Kidney tubule cell (primary cell): ENCODE results near the gene FGF6.
A peak's percentile ranks its signal among the peaks of the same experiment; 100 is the strongest.

Experiments used
- DNase-seq: peaks from one replicate; pipeline ENCODE4 v3.0.0-alpha.2; 2018; ENCODE audit warnings: low spot score

Gene FGF6

GRCh38 chr12:4447151-4447550 lies 1.5 kb upstream of the FGF6 start:
- DNase-seq, result no peak

DNA sequence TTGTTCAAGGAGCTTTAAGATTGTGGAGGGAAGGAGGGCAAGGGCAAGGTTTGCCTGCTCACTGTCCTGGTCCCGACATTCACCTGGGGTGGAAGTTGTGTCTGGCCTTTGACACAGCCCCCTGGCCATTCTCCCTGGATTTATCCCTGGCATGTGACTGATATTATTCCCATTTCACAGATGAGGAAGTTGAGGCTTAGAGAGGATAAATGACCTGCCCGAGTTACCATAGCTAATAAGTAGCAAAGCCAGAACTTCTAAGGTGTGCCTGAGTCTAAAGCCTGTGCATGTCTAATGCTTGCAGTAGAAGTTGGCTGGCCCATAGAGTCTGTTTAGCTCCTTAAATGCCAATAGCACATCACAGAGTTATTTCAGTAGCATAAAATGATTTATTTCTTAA lies 720 bp upstream of the FGF6 start:
- no peak for DNase-seq

- no peak for DNase-seq
These were observed 1.6 kb downstream of the FGF6 start for GRCh38 chr12:4444031-4444430.

DNA sequence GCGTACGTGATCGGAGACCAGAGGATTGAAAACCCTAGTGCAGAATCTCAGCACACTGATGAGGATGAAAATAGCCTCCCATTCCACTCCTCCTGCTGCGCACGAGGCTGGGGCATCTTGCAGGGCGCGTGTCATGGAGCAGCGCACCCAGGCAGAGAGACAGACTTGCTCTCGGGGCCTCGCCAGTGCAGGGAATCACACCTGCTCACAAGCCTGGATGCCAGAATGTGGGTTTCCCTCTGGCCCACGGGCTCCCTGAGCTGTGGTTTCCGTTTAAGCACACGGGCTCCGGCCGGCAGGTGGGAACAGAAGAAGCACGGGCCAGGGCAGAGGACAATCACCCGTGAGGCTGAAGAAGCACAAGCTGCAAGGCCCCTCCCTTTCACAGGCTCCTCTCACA lies 2.0 kb downstream of the FGF6 start:
- no peak for DNase-seq

- no peak for DNase-seq
These were observed 4.0 kb downstream of the FGF6 start for GRCh38 chr12:4441355-4442335.

DNA sequence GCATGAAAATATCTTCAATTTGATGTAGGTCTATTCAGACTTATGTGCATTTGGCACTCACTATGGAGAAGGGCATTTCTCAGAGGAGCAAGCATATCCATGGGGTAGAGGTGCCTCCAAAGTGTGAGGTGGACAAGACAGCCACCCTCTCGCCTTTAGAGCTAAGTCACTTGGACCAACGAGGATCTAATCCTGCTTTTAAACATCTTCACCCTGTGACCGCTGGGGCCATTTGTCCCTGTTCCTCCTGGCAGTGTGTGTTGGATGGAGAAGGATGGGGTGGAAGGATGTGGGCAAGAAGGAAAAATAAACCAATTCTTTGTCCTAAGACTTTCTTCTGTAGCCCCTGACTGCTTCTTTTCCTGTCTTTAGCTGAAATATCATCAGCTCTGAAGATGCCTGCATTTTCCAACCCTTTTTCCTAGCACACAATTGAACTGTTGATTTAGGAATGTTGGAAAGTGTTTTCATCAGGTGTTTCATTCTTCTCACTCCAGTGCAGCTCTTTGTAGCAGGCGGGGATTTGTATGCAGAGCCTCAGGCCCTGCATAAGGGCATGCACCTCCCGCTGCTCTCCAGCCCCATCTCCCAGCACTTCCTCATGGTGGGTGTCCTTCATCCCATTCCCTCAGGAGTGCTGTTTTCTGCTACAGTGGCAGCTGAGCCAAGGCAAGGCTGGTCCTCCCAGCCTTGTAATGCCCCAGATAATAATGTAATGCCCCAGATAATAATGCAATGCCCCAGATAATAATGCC lies 5.3 kb downstream of the FGF6 start:
- DNase-seq, result no peak

- no peak for DNase-seq
These were observed 5.9 kb downstream of the FGF6 start for GRCh38 chr12:4439736-4440135.

DNA sequence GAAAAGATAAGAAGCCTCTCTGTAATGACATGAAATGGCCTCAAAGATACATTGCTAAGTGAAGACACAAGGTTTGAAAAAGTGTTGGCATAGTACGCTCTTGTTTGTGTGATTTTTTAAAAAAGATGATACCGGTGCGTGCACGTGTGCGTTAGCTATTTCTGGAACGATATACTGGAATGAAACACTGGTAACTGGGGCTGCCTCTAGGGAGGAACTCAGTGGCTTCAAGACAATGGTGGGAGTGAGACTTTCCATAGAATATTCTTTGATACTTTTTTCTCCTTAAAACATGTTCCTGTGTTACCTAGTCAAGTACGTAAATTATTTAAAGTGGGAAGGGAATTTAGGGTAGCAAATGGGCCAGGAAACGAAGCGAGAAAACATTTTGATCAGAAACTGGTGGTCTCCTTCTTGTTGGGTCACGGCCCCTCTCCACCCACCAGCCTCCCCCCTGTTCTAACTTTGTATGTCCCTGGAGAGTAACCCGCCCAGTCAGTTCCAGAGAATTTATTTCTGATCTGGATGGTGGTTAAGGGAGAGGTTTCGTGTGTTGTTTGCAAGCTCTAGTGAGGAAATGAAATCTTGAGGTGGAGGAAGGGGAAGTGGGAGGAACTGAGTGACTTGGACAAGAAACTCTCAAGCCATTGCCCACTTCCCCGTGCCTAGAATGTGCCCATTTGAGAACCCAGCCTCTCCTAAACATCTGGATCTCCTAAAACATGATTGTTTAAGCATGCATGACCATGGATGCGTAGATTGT lies 6.6 kb downstream of the FGF6 start:
- no peak for DNase-seq

DNA sequence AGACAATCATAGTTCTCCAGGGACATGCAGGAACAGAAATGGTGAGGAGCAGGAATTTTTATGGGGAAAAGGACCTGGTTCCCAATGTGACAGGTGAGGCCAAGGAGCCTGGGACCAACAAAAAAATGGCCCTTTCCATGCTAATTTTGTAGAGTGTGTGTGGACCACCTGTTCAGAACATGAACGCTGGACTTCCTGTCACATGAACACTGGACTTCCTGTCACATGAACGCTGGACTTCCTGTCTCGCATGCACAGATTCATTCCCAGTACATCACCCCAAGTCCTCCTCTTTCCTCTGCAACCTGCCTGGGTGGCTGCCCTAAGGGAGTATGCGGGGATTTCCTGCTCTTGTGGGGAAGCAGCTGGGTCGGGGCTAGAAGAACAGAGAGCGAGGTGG lies 10.1 kb downstream of the FGF6 start:
- no peak for DNase-seq

DNA sequence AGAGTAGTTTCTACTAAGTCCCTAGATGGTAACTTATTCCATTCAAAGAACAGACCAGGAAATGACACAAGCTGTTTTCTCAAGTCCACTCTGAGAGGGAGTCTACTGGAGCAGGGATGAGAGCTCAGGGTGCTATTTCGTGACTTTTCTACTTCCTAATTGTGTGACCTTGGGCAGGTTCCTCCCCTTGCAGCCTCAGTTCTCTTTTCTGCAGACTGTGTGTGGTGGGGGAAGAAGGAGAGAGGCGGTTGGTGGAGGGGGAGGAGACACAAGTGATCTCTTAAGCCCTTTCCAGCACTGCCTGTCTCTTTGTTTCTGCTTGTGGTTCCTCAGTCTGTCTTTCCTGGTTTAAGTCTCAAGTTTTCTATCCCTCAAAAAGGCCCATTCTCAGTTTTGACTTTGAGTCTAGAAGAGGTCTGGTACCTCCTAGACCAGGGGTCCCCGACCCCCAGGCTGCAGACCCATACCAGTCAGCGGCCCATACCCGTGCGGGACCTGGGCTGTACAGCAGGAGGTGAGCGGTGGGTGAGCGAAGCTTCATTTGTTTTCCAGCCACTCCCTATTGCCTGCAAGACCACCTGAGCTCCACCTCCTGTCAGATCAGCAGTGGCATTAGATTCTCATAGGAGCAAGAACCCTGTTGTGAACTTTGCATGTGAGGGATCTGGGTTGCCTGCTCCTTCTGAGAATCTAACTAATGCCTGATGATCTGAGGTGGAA lies 10.7 kb downstream of the FGF6 start:
- no peak for DNase-seq

DNA sequence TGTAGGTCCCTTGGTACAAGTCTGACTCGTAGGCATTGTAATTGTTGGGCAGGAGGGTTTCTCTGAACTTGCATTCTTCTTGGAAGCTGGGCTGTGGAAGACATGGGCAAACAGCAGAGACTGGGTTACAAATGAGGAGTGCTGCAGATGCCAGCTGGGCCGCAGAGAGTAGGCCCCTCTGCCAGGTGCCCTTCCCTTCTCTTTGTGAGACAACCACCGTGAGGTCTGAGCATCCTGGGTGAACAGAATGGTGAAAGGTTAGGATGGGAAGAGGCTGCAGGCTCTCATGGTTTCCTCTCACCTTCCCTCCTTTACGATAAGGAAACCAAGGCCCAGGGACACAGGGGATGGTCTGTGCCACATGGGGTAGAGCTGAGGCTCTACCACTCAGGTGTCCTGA lies 11.3 kb downstream of the FGF6 start:
- DNase-seq, result no peak

DNA sequence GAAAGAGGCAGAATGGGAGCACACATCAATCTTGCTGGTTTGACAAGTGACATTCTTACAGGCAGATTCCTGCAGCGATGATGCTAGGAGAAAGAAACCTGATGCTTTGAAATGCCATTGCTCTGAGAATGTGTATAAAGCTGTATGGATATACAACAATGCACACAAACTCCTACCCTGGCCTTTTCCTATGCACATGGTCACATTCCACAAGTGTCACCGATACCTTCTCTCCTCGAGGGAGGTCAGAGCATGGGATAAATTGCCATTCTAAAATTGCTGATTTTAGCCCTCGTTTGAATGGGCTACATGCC lies 11.9 kb downstream of the FGF6 start:
- DNase-seq, result no peak

DNA sequence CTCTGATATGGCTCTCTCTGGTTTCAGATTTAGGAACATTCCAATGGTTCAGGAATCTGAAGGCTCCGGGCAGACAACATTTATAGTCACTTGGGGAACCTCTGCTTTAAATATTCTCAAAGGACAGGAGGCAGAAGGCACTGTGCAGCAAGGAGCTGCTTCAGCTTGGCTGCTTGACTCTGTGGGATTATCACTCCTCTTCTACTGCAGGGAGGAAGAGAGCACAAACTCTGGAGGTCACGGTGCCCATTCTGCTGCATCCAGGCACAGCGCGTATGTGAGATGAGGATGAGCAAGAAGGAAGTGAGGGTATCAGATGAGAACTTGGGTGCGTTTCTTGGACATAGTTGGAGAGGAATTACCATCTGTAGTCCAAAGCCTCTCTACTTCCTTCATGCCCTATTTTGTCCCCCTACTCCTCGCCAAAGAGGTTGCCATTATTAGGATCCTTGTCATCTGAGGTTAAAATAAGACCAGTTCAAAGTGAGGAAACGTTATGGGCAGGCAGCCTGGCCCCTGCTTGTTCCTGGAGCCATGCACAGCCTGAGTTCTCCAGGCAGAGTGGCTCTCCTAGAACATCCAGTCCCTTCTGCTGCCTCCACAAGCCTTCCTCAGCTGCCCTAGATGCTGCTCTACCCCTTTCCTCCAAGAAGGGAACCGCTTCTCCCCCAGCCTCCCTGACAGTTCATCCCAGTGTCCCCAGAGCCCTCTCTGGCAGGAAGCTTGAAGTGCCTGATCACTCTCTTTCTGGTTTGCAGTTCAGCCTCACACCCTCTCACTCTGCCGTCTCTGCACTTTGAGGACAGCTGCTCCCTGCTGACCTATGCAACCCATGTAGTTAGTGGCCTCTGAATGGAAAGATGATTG lies 12.5 kb downstream of the FGF6 start:
- DNase-seq, result no peak

GRCh38 chr12:4431866-4432265 lies 13.7 kb downstream of the FGF6 start:
- DNase-seq, result no peak

DNA sequence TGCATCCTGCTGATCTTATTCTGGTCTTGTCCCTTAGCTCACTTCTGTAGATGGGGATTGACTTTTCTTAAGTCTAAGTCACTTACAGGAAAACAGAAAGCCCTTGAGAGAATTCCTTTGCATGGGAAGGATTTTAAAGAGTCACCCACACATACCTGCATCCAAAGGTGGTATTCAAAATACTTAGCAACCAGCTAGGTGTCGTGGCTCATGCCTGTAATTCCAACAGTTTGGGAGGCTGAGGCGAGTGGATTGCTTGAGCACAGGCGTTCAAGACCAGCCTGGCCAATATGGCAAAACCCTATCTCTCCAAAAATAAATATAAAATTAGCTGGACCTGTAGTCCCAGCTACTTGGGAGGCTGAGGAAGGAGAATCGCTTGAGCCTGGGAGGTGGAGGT lies 14.2 kb downstream of the FGF6 start:
- no peak for DNase-seq

DNA sequence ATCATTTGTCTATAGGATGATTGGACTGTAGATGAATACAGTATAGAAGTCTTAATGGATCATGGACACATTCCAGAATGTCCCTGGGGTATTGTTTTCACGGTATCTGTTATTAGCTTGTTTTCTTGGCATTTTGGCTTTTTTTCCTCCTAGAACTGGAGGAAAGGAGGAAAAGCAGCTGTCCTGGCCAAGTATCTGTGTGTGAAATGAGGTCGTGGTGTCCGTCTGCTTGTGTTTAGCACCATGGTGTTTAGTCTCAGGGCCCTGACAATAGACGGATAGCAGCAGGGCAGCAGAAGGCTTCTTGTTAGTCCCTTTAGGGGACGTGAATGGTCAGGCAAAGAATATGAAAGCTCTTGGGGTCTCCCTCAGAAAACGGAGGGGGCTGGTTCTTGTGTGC lies 21.2 kb downstream of the FGF6 start:
- DNase-seq, result no peak

GRCh38 chr12:4423528-4424195 lies 22.0 kb downstream of the FGF6 start:
- no peak for DNase-seq

GRCh38 chr12:4422985-4423384 lies 22.6 kb downstream of the FGF6 start:
- no peak for DNase-seq

- DNase-seq, result peak; percentile 44
These were observed 24.0 kb downstream of the FGF6 start for GRCh38 chr12:4421590-4422031.

DNA sequence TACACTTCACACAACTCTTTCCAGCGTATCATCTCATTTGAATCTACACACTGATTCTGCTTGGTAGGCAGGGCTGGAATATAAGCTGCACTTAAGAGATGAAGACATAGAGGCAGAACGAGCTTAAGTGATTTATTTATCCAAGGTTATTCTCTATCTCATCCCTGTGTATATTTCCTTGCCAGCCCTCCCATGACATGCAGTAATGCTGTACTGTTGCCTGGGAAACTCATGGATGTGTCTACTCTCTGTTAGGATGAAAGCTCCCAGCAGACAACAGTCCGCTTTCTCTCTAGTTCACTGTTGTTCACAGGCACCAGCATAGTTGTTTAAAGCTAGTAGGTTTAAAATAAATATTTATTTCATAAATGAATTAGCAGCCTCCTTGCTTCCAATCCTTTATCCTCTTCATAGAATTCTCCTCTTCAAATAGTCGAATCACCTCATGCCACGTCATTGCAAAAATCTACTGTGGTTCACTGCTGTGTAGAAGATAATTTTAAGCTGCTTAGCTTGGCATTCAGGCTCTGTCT lies 25.4 kb downstream of the FGF6 start:
- no peak for DNase-seq
